SU-DHL-6 (cell line): ENCODE results near the gene RAB6B.

Experiments
- CTCF ChIP-seq: fragments of 200-600 bp; sonication (generic); IDR thresholded peaks from one replicate; pipeline ENCODE4 v1.5.1; 2017; ENCODE audit warnings: antibody characterized with exemption, mild to moderate bottlenecking, low read length, moderate library complexity; ENCODE audit not compliant: insufficient read depth, poor library complexity, severe bottlenecking
- EZH2phosphoT487 ChIP-seq: fragments of 200-600 bp; sonication (generic), shearing (Covaris generic); conservative IDR thresholded peaks from 2 replicates; pipeline ENCODE4 v1.6.1; 2018; ENCODE audit warnings: mild to moderate bottlenecking, antibody characterized with exemption, low read length, moderate library complexity, mixed read lengths

DNA sequence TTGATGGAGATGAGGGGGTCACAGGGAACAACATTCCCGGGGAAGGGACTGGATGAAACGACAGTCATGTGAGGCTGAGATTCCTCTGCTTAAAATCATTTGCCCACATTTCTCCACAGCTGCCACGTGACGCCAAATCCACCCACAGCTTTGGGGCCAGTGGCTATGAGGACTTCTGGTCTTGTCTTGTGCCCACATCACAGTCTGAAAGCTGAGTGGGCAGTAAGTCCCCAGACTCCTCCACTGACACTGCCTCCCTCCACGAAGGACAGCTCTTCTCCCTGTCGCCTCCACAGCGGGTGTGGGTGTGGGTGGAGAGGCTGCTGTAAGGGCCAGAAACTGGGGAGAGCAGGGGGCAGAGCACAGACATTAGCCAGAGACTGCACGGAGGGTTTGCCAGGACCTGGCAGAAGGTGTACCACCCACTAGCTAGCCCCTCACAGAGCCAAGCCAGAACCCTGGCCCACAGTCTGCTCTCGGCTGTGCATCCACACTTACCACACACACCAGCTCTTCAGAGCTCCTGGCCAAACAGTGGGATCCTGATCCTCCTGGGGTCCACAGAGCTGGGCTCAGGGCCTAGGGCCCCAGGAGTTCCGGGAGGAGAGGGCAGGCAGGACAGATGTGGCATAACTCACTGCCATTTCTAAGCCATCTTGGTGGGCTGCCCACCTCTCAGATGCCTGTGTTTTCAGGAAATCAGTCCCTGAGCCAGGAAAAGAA, 24.2 kb downstream of the RAB6B start:
- TF ChIP-seq CTCF (no peak), EZH2phosphoT487 (no peak)
